ENCODE results near the gene ZNRF1. TPM values are rescaled to one million over a fixed set of nuclear protein-coding genes. Genes with fewer than 3 reads are reported as not detected.

ZNRF1 gene
- total RNA-seq, 4 donors from 2014 or later, result 28.5 to 58.4 (median 40.4) TPM

- 96 to 100% methylated on average over 1 to 9 of the region's 9 CpGs for WGBS, 2 donors (ENCODE audit: low coverage in 1 of 2)
- Histone ChIP-seq H3K27me3 (no peaks in the 10 kb centered on the region), H3K4me1 (peaks cover 17 to 59% (median 38%) of the 10 kb centered on the region in 4 donors), H3K4me3 (no peak overlapping the region), H3K9me3 (no peaks in the 10 kb centered on the region), H3K27ac (no peak overlapping the region), H3K36me3 (no peaks in the 10 kb centered on the region)
- DNase-seq, result no peak
- in situ Hi-C loops (cut with MboI; ENCODE audit: low pct_ligation_motif_present in 1 of 4, low pct_unique_long_range_greater_than_20kb in 1 of 4, low sequenced_read_pairs in 3 of 4) (loop anchor here in 3 of 4 donors (10.0 to 25.0 kb wide), 2 partner anchors 108 to 390 kb away; partner anchors contain the start of genes ZNRF1 (in 2 of the 3) and MLKL (in 1 of the 3)), intact Hi-C loops (cut with DNase I; ENCODE audit: low total_unique reads) (no loop called here)
- TF ChIP-seq EP300 (IDR thresholded peaks at IDR 0.05; ENCODE audit: low read depth) (no peak), POLR2A (IDR thresholded peaks at IDR 0.05) (no peak), POLR2AphosphoS5 (IDR thresholded peaks at IDR 0.05) (no peak)
- TF ChIP-seq, protein P1, sequence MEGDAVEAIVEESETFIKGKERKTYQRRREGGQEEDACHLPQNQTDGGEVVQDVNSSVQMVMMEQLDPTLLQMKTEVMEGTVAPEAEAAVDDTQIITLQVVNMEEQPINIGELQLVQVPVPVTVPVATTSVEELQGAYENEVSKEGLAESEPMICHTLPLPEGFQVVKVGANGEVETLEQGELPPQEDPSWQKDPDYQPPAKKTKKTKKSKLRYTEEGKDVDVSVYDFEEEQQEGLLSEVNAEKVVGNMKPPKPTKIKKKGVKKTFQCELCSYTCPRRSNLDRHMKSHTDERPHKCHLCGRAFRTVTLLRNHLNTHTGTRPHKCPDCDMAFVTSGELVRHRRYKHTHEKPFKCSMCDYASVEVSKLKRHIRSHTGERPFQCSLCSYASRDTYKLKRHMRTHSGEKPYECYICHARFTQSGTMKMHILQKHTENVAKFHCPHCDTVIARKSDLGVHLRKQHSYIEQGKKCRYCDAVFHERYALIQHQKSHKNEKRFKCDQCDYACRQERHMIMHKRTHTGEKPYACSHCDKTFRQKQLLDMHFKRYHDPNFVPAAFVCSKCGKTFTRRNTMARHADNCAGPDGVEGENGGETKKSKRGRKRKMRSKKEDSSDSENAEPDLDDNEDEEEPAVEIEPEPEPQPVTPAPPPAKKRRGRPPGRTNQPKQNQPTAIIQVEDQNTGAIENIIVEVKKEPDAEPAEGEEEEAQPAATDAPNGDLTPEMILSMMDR (IDR thresholded peaks at IDR 0.05), result no peak
These were observed 103.8 kb downstream of the ZNRF1 start for GRCh38 chr16:75102595-75102994.

DNA sequence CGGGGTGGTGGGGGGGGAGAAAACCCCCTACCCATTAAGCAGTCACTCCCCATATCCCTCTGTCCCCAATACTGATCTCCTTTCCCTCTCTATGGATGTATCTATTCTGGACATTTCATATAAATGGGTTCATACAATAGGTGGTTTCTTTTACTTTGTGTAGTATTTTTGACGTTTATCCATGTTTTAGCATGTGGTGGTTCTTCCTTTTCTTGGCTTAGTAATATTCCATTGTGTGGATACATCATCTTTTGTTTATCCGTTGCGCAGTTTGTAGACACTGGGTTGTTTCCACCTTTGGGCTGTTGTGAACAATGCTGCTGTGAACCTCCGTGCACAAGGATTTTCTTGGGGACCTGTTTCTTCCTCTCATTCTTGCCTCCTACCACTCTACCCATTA lies 105.2 kb downstream of the ZNRF1 start:
- 90 to 95% methylated on average over 3 to 5 of the region's 5 CpGs for WGBS, 2 donors (ENCODE audit: low coverage in 1 of 2)
- intact Hi-C loops (cut with DNase I; ENCODE audit: low total_unique reads), result no loop called here
- no peak for DNase-seq
- Histone ChIP-seq H3K4me1 (peaks cover 20 to 61% (median 45%) of the 10 kb centered on the region in 4 donors), H3K36me3 (no peaks in the 10 kb centered on the region), H3K27ac (peak overlapping the region in 3 of 4 donors; percentile 69 to 90 (median 77)), H3K4me3 (no peak overlapping the region), H3K9me3 (no peaks in the 10 kb centered on the region), H3K27me3 (no peaks in the 10 kb centered on the region)
- in situ Hi-C loops (cut with MboI; ENCODE audit: low pct_ligation_motif_present in 1 of 4, low pct_unique_long_range_greater_than_20kb in 1 of 4, low sequenced_read_pairs in 3 of 4), result loop anchor here in 3 of 4 donors (10.0 to 25.0 kb wide), 2 partner anchors 109 to 392 kb away; partner anchors contain the start of genes ZNRF1 (in 2 of the 3) and MLKL (in 1 of the 3)
- TF ChIP-seq POLR2A (IDR thresholded peaks at IDR 0.05), result no peak
- TF ChIP-seq EP300 (IDR thresholded peaks at IDR 0.05; ENCODE audit: low read depth), result no peak
- TF ChIP-seq, protein P1 (IDR thresholded peaks at IDR 0.05), result no peak
- no peak for TF ChIP-seq POLR2AphosphoS5 (IDR thresholded peaks at IDR 0.05)

DNA sequence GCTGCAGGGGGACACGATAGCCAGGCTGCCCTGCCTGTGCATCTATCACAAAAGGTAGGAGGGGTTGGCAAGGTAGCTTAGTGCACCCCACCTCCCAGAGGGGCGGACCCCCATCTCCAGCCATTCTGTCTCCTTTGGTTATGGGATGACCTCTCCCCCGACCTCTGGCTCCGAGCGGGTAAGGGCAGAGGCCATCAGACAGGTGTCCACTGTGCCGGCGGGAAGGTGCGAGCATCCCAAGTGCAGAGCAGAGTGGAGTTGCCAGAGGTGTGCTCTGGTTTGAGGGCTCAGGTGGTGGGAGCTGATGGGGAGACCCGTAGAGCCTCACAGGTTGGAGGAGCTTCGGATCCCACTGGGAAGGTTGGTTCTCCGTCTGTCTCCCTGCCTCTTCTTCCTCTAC lies 106.0 kb downstream of the ZNRF1 start:
- Histone ChIP-seq H3K27me3 (no peaks in the 10 kb centered on the region), H3K27ac (peak overlapping the region; percentile 69 to 90 (median 76)), H3K9me3 (no peaks in the 10 kb centered on the region), H3K4me3 (no peak overlapping the region), H3K36me3 (no peaks in the 10 kb centered on the region), H3K4me1 (peaks cover 28 to 61% (median 46%) of the 10 kb centered on the region in 4 donors)
- intact Hi-C loops (cut with DNase I; ENCODE audit: low total_unique reads) (no loop called here), in situ Hi-C loops (cut with MboI; ENCODE audit: low pct_ligation_motif_present in 1 of 4, low pct_unique_long_range_greater_than_20kb in 1 of 4, low sequenced_read_pairs in 3 of 4) (loop anchor here (5.0 to 25.0 kb wide), 3 partner anchors 103 to 393 kb away; partner anchors contain the start of genes ZNRF1 (in 2 of the 4) and MLKL (in 1 of the 4))
- DNase-seq, result no peak
- 94 to 100% methylated on average over 3 to 11 of the region's 11 CpGs for WGBS, 2 donors (ENCODE audit: low coverage in 1 of 2)
- TF ChIP-seq, protein P1 (IDR thresholded peaks at IDR 0.05), result no peak
- TF ChIP-seq POLR2A (IDR thresholded peaks at IDR 0.05), result no peak
- no peak for TF ChIP-seq POLR2AphosphoS5 (IDR thresholded peaks at IDR 0.05)
- no peak for TF ChIP-seq EP300 (IDR thresholded peaks at IDR 0.05; ENCODE audit: low read depth)

- Histone ChIP-seq H3K27ac (peak overlapping the region; percentile 69 to 90 (median 76)), H3K4me1 (peaks cover 35 to 61% (median 47%) of the 10 kb centered on the region in 4 donors), H3K27me3 (no peaks in the 10 kb centered on the region), H3K4me3 (no peak overlapping the region), H3K36me3 (no peaks in the 10 kb centered on the region), H3K9me3 (no peaks in the 10 kb centered on the region)
- peak; percentile 62 for DNase-seq
- intact Hi-C loops (cut with DNase I; ENCODE audit: low total_unique reads) (no loop called here), in situ Hi-C loops (cut with MboI; ENCODE audit: low pct_ligation_motif_present in 1 of 4, low pct_unique_long_range_greater_than_20kb in 1 of 4, low sequenced_read_pairs in 3 of 4) (loop anchor here (5.0 to 25.0 kb wide), 3 partner anchors 103 to 393 kb away; partner anchors contain the start of genes ZNRF1 (in 2 of the 4) and MLKL (in 1 of the 4))
- TF ChIP-seq POLR2A (IDR thresholded peaks at IDR 0.05) (no peak), POLR2AphosphoS5 (IDR thresholded peaks at IDR 0.05) (peak; percentile 72 to 80 (median 77)), EP300 (IDR thresholded peaks at IDR 0.05; ENCODE audit: low read depth) (peak; percentile 10)
- TF ChIP-seq, protein P1 (IDR thresholded peaks at IDR 0.05), result no peak
- WGBS, 2 donors (ENCODE audit: low coverage in 1 of 2), result 66% methylated on average over 9 of the region's 10 CpGs; no CpG with 5 or more reads in 1 of the 2 donors
These were observed 106.7 kb downstream of the ZNRF1 start for GRCh38 chr16:75105306-75106061.
